SW 1271 (cell line): ENCODE data around the gene ECE1.

Experiments
- DNase-seq, 2 experiments: peaks; one replicate each; lab custom pipeline; 2025; lab: John Stamatoyannopoulos, UW

ECE1 gene

DNA sequence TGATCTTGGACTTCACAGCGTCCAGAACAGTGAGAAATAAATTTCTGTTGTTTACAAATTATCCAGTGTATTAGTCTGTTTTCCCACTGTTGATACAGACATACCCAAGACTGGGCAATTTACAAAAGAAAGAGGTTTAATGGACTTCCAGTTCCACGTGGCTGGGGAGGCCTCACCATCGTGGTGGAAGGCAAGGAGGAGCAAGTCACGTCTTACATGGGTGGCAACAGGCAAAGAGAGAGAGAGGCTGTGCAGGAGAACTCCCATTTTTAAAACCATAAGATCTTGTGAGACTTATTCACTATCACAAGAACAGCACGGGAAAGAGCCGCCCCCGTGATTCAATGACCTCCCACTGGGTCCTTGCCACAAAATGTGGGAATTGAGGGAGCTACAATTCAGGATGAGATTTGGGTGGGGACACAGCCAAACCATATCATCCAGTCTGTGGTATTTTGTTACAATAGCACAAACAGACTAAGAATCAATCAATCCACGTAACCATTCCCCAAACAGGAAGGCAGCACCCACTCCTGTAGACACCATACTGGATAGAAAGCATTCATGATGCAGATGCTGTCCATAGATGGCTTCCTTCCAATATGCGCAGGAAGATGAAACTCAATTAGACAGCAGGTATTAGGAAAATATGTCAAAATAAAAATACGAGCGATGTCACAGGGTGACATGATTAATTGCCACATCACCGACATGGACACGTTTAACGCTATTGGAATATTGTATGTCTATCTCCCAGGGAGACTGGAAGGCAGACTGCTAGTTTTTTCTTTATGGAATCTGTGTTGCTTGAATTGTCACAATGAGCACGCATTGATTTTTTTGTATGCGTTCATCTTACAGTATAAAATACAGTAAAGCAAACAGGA, 22.8 kb downstream of the ECE1 start:
- DNase-seq = no peak

GRCh38 chr1:21266119-21266774, 24.0 kb downstream of the ECE1 start:
- no peak for DNase-seq

GRCh38 chr1:21265644-21266043, 24.6 kb downstream of the ECE1 start:
- DNase-seq = no peak

DNA sequence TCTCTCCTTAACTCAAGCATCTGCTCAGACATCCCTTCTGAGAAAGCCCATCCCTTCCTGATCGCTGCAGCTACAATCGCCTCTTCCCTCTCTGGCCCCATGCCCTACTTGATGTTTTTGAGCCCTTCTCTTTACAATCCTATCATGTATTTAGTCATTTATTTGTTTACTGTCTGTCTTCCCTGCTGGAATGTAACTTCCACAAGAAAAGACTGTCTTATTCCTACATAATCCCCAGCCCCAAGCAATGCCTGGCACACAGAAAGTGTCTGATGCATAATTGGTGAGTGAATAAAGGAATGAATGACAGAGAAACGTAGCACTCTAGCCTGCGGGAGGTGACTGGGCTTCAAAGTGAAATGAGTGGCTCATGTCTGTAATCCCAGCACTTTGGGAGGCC, 25.4 kb downstream of the ECE1 start:
- DNase-seq = no peak

DNA sequence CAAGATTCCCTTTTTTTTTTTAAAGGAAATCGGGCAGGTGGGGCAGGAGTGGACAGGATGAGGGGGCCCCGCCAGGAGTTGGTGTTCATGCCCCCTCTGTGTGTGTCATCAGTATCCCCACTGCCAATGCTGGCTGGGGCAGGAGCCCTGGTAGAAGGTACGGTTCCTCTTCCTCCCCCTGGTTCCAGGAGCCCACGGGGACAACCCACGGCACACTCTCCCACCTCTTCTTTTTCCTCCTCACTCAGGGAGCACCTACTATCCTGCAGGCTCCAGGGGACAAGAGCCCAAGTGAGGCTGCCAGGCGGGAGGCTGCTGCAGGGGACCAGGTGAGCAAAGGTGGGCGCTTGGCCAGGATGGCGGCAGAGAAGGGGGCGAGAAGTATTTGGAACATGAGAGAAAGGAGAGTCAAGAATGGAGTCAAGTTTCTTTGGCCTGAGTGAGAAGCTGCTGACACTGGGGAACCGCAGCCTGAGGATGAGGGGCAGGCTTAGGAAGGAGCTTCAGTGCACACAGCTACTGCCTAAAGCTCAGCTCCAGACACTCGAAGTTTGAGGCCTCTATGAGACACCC, 26.5 kb downstream of the ECE1 start:
- DNase-seq = no peak

DNA sequence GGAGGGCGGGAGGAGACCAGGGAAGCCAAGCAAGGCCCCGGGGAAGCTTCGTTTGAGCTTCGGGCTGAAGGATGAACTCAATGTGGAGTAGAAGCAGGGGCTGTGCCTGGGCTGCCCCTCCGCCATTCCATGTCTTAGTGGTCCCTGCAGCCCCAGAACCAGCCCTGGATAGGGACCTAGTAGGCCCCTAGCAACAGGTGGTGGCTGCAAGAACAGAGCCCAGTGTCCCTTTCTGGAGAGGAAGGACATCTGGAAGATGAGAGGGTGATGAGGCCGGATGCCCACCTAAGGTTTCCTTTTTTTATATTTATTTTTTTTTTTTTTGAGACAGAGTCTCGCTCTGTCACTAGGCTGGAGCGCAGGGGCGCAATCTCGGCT, 27.2 kb downstream of the ECE1 start:
- DNase-seq = no peak

DNA sequence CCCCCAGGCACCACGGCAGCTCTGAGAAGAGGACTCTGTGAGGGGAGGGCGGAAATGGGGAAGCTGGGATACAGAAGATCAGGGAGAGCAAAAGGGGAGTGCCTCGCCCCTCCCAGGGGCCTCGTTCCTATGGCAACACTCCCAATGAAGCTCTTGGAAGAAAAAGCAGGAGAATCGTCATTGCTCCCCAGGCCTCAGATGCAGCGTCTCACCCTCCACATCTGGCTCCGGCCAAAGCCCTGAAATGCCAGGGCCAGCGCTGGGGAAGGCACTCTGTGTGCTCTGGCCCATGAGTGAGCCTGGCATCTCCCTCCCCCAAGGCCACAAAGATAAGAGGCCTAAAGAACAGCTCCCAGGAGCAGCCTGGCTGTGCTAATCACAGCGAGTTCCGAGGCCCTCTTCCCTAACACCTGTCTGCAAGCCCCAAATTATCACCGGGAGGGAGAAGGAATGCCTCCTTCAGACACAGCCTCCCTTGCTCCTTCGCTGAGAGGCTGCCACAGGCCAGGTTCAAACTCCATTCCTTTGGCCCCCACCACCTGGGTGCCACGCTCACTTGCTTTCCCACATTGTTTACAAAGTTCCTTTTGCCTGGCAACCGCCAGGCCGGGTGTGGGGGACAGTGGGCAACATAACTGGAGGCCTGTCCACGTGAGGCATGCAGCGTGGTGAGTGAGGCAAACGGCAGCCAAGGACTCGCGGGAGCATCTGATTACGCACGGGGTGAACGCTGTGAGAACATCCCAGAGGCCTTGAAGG, 27.8 kb downstream of the ECE1 start:
- peak in 1 of 2 experiments; percentile 36 for DNase-seq

- peak; percentile 51 to 84 for DNase-seq
Observed at GRCh38 chr1:21261551-21262292, 28.5 kb downstream of the ECE1 start.

DNA sequence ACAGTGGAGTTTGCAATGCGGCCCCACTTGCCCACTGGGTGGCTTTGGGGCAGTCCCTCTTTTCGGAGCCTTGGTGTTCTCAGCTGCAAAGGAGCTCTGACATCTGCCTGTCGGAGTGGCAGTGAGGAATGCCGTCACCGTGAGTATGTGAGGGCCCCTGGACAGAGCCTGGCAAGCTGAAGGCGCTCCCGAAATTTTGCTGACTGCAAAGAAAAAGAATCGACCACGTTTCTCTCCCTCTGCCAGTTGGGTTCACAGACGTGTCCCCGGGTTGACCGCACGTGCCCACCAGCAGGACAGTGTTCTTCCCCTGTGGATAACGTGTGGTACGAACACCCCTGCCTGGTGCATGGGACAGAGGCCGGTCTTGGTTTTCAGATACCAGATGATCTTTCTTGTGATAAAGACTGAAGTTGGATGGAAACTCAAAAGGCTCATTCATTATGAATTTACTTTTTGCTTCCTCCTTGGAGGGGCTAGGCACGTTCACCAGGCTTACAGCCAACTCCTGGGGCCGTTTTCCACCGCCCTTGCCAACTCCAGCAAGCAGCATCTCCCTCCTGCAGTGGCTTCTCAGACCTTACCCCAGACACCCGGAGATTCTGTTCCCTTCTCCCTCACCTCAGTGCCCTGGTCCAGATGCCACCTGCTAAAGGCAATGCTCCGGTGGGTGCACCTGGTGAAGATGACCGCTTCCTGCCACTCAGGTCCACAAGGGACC, 29.7 kb downstream of the ECE1 start:
- no peak for DNase-seq

GRCh38 chr1:21259316-21260076, 30.8 kb downstream of the ECE1 start:
- DNase-seq = no peak

DNA sequence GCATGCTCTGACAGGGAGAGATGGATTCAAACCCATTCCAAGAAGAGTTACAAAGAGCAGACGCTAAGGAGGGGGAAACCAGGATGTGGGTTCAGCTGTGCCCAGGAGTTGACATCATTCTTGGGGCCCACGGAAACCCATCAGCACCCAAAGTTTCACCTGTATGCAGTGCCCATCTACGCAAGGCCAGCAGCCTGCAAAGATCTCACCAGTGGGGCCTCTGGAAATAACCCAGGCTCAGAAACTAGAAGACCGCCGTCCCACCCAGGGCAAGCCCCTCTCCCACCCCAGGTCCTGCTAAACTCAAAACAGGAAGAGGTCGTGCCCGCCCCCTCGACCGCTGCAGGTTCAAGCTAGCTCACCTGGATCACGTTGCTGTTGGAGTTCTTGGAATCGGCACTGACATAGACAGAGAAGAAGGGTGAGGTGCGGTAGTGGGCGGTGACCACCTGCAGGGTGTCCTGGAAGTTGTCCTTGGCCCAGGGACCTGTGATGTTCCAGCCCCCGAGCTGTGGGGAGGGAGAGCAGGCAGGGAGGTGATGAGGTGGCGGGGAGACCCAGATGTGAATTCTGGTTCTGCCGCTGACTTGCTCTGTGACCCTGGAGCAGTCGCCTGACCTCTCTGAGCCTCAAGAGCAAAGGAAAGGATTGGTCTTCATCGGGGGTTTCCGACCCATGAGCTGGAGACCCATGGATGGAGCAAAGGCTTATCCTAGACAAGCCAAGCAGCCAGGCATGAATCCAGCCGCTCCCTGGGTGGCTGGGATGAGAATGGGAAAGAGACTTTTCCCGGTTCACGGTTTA, 31.7 kb downstream of the ECE1 start:
- DNase-seq = no peak

GRCh38 chr1:21257431-21258135, 32.7 kb downstream of the ECE1 start:
- DNase-seq = no peak

GRCh38 chr1:21256776-21257175, 33.5 kb downstream of the ECE1 start:
- DNase-seq = no peak

GRCh38 chr1:21255943-21256320, 34.3 kb downstream of the ECE1 start:
- DNase-seq = no peak

DNA sequence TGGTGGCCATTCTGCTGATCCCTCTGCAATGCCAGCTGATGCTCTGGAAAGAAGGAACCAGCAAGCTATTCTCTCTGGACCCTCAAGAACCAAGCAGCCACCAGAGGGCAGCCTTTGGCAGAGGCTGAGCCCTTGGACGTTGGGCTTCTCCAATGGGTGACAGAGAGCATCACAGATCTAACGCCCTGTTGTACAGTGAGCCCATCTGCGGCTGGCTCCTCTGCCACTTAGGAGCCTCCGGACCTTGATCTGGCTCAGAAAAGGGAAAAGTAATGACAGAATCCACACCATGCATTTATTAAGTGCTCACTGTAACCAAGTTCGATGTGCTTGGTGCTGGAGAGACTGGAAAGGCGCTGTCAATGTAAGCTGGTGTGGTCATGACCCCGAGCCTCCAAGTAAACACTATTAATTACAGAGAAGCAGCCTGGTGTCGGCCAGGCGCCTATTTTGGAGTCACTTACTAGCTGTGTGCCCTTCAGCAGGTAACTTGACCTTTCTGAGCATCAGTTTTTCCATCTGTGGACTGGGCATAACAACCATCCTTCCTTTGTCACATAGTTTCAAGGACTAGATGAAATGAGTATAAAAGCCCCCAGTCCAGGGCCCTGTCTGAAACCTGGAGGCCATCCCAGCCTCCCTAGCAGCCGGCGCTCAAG, 34.9 kb downstream of the ECE1 start:
- DNase-seq = peak; percentile 47 to 79

DNA sequence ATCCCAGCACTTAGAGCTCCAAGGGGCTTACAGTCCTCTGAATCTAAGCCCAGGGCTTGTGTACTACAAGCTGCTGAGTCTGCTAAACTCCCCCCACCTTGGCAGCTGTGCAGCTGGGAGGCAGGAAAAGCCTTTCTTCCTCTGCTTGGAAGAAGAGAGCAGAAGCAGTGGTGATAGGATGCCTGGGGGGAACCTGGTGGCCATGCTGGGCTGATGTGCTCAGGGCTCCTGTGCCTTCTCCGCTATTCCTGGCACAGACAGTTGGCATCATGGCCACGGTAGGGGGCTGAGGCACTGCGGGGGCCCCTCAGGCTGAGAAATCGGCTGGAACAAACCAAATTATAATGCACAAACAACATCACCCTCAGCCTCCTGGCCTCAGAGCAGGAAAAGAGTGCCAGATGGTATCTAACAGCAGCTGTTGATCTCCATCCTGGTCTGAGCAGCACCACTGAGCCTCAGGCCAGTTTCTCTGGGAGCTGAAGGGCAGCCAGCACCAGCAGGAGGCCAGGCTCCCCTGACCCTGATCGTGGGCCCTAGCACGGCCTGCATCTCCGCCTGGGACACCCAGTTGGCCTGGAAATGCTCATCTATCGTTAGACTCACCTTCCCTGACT, 35.8 kb downstream of the ECE1 start:
- DNase-seq = no peak

DNA sequence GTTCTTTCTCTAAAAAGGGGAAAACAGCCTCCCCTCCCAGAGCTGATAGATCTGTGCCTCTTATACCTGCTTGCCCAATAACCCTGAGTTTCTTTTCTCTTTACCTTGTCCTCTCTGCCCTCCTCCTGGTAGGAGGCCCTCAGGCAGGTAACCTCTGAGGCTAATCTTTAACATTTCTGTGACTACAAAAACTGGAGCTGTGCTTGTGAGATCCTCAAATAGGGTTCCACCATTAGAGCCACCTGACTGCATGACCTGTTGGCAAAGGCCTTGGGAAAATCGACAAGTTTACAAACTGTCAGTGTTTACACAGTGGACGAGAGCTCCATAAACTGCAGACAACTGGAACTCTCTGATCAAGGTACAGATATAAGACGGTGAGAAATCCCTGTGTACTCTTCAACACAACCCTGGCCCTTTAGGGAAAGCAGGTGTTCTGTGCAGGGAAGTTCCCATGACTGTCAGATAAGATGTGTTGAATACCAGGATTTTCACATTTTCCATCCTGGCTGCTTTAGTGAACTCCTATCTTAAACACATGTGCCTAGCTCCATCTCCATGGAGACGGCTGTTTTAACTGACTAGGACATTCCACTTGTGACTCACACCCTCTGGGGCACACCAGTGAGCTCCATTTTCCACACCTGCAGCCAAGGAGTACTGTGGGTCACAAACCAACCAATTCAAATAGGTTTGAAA, 38.3 kb downstream of the ECE1 start:
- peak; percentile 9 to 66 for DNase-seq
